DOHH2 (cell line): ENCODE measurements around the gene NAT9.

Experiments
- H3F3A ChIP-seq: fragments of 200-600 bp; sonication (generic), shearing (Covaris generic); 2 replicates; pipeline ENCODE4 v1.6.0; 2016; ENCODE audit warnings: antibody characterized with exemption, mild to moderate bottlenecking; ENCODE audit not compliant: control insufficient read depth, insufficient read depth
- H3K27ac ChIP-seq: fragments of 200-600 bp; sonication (generic); 2 replicates; pipeline ENCODE4 v1.5.1; 2014; ENCODE audit warnings: low read depth, mild to moderate bottlenecking, low read length, moderate library complexity
- H3K27me3 ChIP-seq: fragments of 200-600 bp; sonication (generic); 2 replicates; pipeline ENCODE4 v1.6.1; 2014; ENCODE audit warnings: mild to moderate bottlenecking, low read length, mixed read lengths; ENCODE audit not compliant: control insufficient read depth
- H3K36me3 ChIP-seq: fragments of 200-600 bp; sonication (generic); 2 replicates; pipeline ENCODE4 v1.6.1; 2014; ENCODE audit warnings: mild to moderate bottlenecking, low read length, moderate library complexity, mixed read lengths; ENCODE audit not compliant: control insufficient read depth
- H3K4me1 ChIP-seq: fragments of 200-600 bp; sonication (generic); 2 replicates; pipeline ENCODE4 v1.6.1; 2014; ENCODE audit warnings: mild to moderate bottlenecking, low read length, mixed read lengths; ENCODE audit not compliant: control insufficient read depth
- H3K4me2 ChIP-seq: fragments of 200-600 bp; sonication (generic); 2 replicates; pipeline ENCODE4 v1.6.0; 2014; ENCODE audit warnings: mild to moderate bottlenecking, low read length, moderate library complexity
- H3K4me3 ChIP-seq: fragments of 200-600 bp; sonication (generic); 2 replicates; pipeline ENCODE4 v1.5.1; 2014; ENCODE audit warnings: mild to moderate bottlenecking, low read length, mixed read lengths
- H3K79me2 ChIP-seq: fragments of 200-600 bp; sonication (generic); 2 replicates; pipeline ENCODE4 v1.6.1; 2014; ENCODE audit warnings: mild to moderate bottlenecking, low read length, mixed read lengths; ENCODE audit not compliant: control insufficient read depth
- H3K9me2 ChIP-seq: fragments of 200-600 bp; sonication (generic); replicated peaks from 2 replicates; pipeline ENCODE4 v1.6.1; 2014; ENCODE audit warnings: mild to moderate bottlenecking, low read length, mixed read lengths; ENCODE audit not compliant: control insufficient read depth
- H3K9me3 ChIP-seq: fragments of 200-600 bp; sonication (generic); 2 replicates; pipeline ENCODE4 v1.6.1; 2014; ENCODE audit warnings: antibody characterized with exemption, low read length, mixed read lengths; ENCODE audit not compliant: control insufficient read depth, insufficient read depth
- H4K20me1 ChIP-seq: fragments of 200-600 bp; sonication (generic); 2 replicates; pipeline ENCODE4 v1.6.0; 2014; ENCODE audit warnings: low read depth, mild to moderate bottlenecking, antibody characterized with exemption, low read length, moderate library complexity; ENCODE audit not compliant: control insufficient read depth, insufficient read depth
- CTCF ChIP-seq: fragments of 200-600 bp; sonication (generic); IDR thresholded peaks from one replicate; pipeline ENCODE4 v1.5.1; 2014; ENCODE audit warnings: antibody characterized with exemption, mild to moderate bottlenecking, low read depth, low read length; ENCODE audit not compliant: poor library complexity, severe bottlenecking
- EZH2phosphoT487 ChIP-seq: fragments of 200-600 bp; sonication (generic); IDR thresholded peaks from 2 replicates; pipeline ENCODE4 v1.6.1; 2017; ENCODE audit warnings: borderline replicate concordance, mild to moderate bottlenecking, antibody characterized with exemption, low read length, moderate library complexity, mixed read lengths

Gene NAT9

DNA sequence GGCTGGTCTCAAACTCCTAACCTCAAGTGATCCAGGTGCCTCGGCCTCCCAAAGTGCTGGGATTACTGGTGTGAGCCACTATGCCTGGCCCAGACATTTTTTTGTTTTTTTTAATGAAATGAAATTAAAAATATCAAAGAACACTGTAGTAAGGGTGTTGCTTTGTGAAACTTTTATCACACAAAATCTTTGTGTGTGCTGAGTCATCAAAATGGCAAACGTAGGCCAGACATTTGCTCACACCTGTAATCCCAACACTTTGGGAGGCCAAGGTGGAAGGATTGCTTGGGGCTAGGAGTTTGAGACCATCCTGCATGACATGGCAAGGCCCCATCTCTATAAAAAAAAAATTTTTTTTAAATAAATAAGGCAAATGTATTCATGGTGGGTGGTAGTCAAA, 9.7 kb downstream of the NAT9 start:
- no peaks in the 10 kb centered on the region for H3K9me3 ChIP-seq
- no peaks in the 10 kb centered on the region for H3K4me1 ChIP-seq
- H3K27me3 ChIP-seq, result no peaks in the 10 kb centered on the region
- 0 out of 2 replicates have a peak, but pooled peaks cover 6% of the 10 kb centered on the region for H4K20me1 ChIP-seq
- no peak overlapping the region for H3K4me2 ChIP-seq
- no peaks in the 10 kb centered on the region for H3F3A ChIP-seq
- H3K4me3 ChIP-seq, result no peak overlapping the region
- H3K36me3 ChIP-seq, result peaks cover 28% of the 10 kb centered on the region
- H3K27ac ChIP-seq, result no peak overlapping the region
- no peaks in the 10 kb centered on the region for H3K79me2 ChIP-seq
- TF ChIP-seq CTCF (no peak), EZH2phosphoT487 (no peak)
- H3K9me2 ChIP-seq, result no peaks in the 10 kb centered on the region

DNA sequence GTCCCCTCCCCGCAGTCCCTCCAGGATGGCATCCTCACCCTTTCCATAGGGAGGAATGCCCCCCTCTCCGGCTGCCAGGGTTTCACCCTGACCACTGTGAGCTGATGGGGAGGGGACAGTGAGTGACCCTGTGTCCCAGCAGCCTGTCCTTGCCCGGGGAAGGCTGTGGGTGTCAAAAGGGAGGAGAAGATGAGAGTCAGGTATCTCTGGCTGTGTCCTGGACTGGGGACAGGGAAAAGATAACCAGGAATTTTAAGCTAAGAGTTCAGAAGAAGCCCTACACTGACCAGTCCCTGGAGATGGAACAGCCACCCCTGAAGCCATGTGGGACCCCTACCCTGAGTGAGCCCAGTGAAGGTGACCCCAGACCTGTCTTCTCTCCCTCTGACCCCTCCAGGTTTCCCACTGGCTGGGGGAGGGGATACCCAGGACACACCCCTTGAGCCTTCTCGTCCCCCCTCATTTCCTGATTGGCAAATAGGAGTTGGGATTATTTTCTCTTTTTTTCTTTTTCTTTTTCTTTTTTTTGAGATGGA, 11.3 kb downstream of the NAT9 start:
- Histone ChIP-seq H3F3A (no peaks in the 10 kb centered on the region), H3K9me2 (no peaks in the 10 kb centered on the region), H3K27me3 (no peaks in the 10 kb centered on the region), H3K4me2 (no peak overlapping the region), H4K20me1 (0 out of 2 replicates have a peak, but pooled peaks cover 6% of the 10 kb centered on the region), H3K79me2 (peaks cover 12% of the 10 kb centered on the region), H3K27ac (no peak overlapping the region), H3K4me1 (peaks cover 2% of the 10 kb centered on the region), H3K36me3 (peaks cover 15% of the 10 kb centered on the region), H3K9me3 (no peaks in the 10 kb centered on the region), H3K4me3 (no peak overlapping the region)
- TF ChIP-seq CTCF (no peak), EZH2phosphoT487 (no peak)

DNA sequence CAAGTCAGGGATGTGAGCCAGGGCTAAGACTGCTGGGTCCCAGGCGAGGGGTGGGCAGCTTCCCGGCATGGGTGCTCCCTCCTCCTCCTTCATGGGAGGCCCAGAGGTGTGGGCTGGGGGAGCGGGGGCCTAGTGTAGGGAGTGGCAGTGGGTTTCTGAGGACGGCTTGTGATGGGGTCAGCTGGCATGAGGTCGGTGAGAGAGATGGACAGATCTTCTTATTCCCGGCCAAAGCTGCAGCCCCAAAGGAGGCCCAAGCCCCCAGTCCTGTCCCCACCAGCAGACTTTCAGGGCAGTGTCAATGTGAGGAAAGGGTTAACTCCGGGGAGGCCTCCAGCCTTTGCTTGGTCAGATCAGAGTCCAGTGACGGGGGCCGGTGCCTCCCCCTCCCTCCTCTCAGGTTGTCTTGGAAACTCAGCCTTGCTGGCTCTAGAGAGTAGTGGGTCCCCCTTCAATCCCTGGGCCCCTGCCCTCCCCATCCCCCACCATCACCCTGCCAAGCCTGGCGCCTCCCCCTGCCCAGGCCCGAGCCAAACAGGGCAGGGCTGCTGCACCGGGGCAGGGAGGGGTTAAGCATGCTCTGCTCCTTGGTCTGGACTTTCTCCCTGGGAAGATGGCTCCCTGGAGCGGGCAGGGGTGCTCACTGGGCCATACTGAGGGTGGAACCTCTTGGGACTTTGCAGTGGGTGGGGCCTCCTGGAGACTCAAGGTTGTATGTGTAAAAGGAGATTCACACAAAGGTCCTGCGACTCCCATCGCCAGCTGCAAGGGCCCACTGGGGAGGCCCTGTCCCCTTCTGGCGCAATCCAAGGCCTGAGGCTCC, 12.4 kb downstream of the NAT9 start:
- no peaks in the 10 kb centered on the region for H3K9me2 ChIP-seq
- no peaks in the 10 kb centered on the region for H3K9me3 ChIP-seq
- no peaks in the 10 kb centered on the region for H3K27me3 ChIP-seq
- peaks cover 21% of the 10 kb centered on the region for H3K79me2 ChIP-seq
- peaks cover 9% of the 10 kb centered on the region; the same call in 1 of the 2 replicates for H4K20me1 ChIP-seq
- H3K27ac ChIP-seq, result no peak overlapping the region
- H3K4me3 ChIP-seq, result no peak overlapping the region
- H3K4me2 ChIP-seq, result no peak overlapping the region
- peaks cover 12% of the 10 kb centered on the region for H3K4me1 ChIP-seq
- H3F3A ChIP-seq, result no peaks in the 10 kb centered on the region
- TF ChIP-seq CTCF (no peak), EZH2phosphoT487 (no peak)
- peaks cover 4% of the 10 kb centered on the region for H3K36me3 ChIP-seq
